Stimulated activated CD4-positive, alpha-beta T cell treated with anti-CD3 and anti-CD28 coated beads, Interleukin-2, amount 100 ng/mL, for 24 hours (primary cell): ENCODE data around the gene CNR2.
"Not testable (repeated sequence)": the region's sequence is repeated elsewhere in the genome, so short reads cannot be mapped to it uniquely, and the experiment has no call there.

ENCODE experiments used
- DNase-seq, 2 donors: peaks; one replicate each; pipeline ENCODE4 v3.0.0-alpha.2; 2020

CNR2 gene

GRCh38 chr1:23882746-23883145 lies 30.4 kb downstream of the CNR2 start:
- no peak for DNase-seq

- DNase-seq: no peak
Measured at GRCh38 chr1:23879809-23880208, 33.4 kb downstream of the CNR2 start.

GRCh38 chr1:23878668-23879067 lies 34.5 kb downstream of the CNR2 start:
- DNase-seq: no peak

- DNase-seq: no peak
Measured at GRCh38 chr1:23875382-23875781, 37.8 kb downstream of the CNR2 start.

- DNase-seq: no peak
Measured at GRCh38 chr1:23872421-23872820, 40.7 kb downstream of the CNR2 start.

GRCh38 chr1:23869051-23869450 lies 44.1 kb downstream of the CNR2 start:
- DNase-seq: no peak

- DNase-seq: no peak
Measured at GRCh38 chr1:23868557-23869016, 44.6 kb downstream of the CNR2 start.

- DNase-seq: peak; percentile 93 to 96
Measured at GRCh38 chr1:23867895-23868556, 45.1 kb downstream of the CNR2 start, which contains the start of gene FUCA1. FUCA1 (minus strand) TSS chr1:23868290; CDS start chr1:23868286, 4 bp downstream.

- DNase-seq: no peak
Measured at GRCh38 chr1:23867542-23867894, 45.6 kb downstream of the CNR2 start.

GRCh38 chr1:23865543-23865930 lies 47.6 kb downstream of the CNR2 start:
- no peak for DNase-seq

GRCh38 chr1:23864801-23865542 lies 48.2 kb downstream of the CNR2 start:
- DNase-seq: no peak

- DNase-seq: no peak
Measured at GRCh38 chr1:23862640-23863039, 50.5 kb downstream of the CNR2 start.

GRCh38 chr1:23854568-23854967 lies 58.6 kb downstream of the CNR2 start:
- no peak for DNase-seq

GRCh38 chr1:23853124-23853523 lies 60.0 kb downstream of the CNR2 start:
- DNase-seq: not testable (repeated sequence)

GRCh38 chr1:23851406-23851805 lies 61.8 kb downstream of the CNR2 start:
- DNase-seq: not testable (repeated sequence)

GRCh38 chr1:23848673-23849616 lies 64.2 kb downstream of the CNR2 start:
- no peak for DNase-seq

GRCh38 chr1:23847482-23848095 lies 65.6 kb downstream of the CNR2 start:
- DNase-seq: not testable (repeated sequence)

- no peak for DNase-seq
Measured at GRCh38 chr1:23845163-23845562, 68.0 kb downstream of the CNR2 start.

GRCh38 chr1:23843644-23844043 lies 69.5 kb downstream of the CNR2 start:
- no peak for DNase-seq

- DNase-seq: peak; percentile 75 to 79
Measured at GRCh38 chr1:23838401-23838866, 74.7 kb downstream of the CNR2 start.

GRCh38 chr1:23837908-23838307 lies 75.3 kb downstream of the CNR2 start:
- no peak for DNase-seq

- DNase-seq: no peak
Measured at GRCh38 chr1:23836037-23836436, 77.1 kb downstream of the CNR2 start.

- not testable (repeated sequence) for DNase-seq
Measured at GRCh38 chr1:23834156-23834555, 79.0 kb downstream of the CNR2 start.
